Measurements from ENCODE around the gene PDE7B.

Gene PDE7B

GRCh38 chr6:136181861-136182260, 330.4 kb downstream of the PDE7B start:
- Histone ChIP-seq H3K4me3 (no peak overlapping the region), H3K27ac (no peak overlapping the region)
- no peak for TF ChIP-seq CTCF (IDR thresholded peaks at IDR 0.05)
- DNase-seq (ENCODE audit: low spot score), result no peak

GRCh38 chr6:136184738-136185137, 333.2 kb downstream of the PDE7B start:
- no peak for TF ChIP-seq CTCF (IDR thresholded peaks at IDR 0.05)

GRCh38 chr6:136186363-136186762, 334.9 kb downstream of the PDE7B start:
- no peak for TF ChIP-seq CTCF (IDR thresholded peaks at IDR 0.05)

More at GRCh38 chr6:136184738-136185137, 333.2 kb downstream of the PDE7B start:
- H3K4me3 ChIP-seq, result no peak overlapping the region
- H3K27ac ChIP-seq, result no peak overlapping the region
- no peak for DNase-seq (ENCODE audit: low spot score)

GRCh38 chr6:136188486-136188885, 337.0 kb downstream of the PDE7B start:
- no peak for TF ChIP-seq CTCF (IDR thresholded peaks at IDR 0.05)

More at GRCh38 chr6:136186363-136186762, 334.9 kb downstream of the PDE7B start:
- no peak overlapping the region for H3K4me3 ChIP-seq
- no peak for DNase-seq (ENCODE audit: low spot score)
- no peak overlapping the region for H3K27ac ChIP-seq

GRCh38 chr6:136189104-136189503, 337.6 kb downstream of the PDE7B start:
- H3K27ac ChIP-seq, result no peak overlapping the region
- no peak for DNase-seq (ENCODE audit: low spot score)
- TF ChIP-seq CTCF (IDR thresholded peaks at IDR 0.05), result no peak
- no peak overlapping the region for H3K4me3 ChIP-seq

More at GRCh38 chr6:136188486-136188885, 337.0 kb downstream of the PDE7B start:
- no peak overlapping the region for H3K27ac ChIP-seq
- H3K4me3 ChIP-seq, result no peak overlapping the region
- no peak for DNase-seq (ENCODE audit: low spot score)

GRCh38 chr6:136191606-136192312, 340.3 kb downstream of the PDE7B start:
- no peak overlapping the region for H3K27ac ChIP-seq
- TF ChIP-seq CTCF (IDR thresholded peaks at IDR 0.05), result no peak
- DNase-seq (ENCODE audit: low spot score), result no peak
- no peak overlapping the region for H3K4me3 ChIP-seq

- Histone ChIP-seq H3K4me3 (no peak overlapping the region), H3K27ac (no peak overlapping the region)
- no peak for TF ChIP-seq CTCF (IDR thresholded peaks at IDR 0.05)
- no peak for DNase-seq (ENCODE audit: low spot score)
These were observed 341.4 kb downstream of the PDE7B start for GRCh38 chr6:136192902-136193301.
